MM.1S (cell line): ENCODE measurements around the gene ZNF622.
"Not testable (repeated sequence)": the region's sequence is repeated elsewhere in the genome, so short reads cannot be mapped to it uniquely, and the experiment has no call there.

Experiments
- EZH2 ChIP-seq: fragments of 300-600 bp; sonication (generic); optimal IDR thresholded peaks from 2 replicates; pipeline ENCODE3; 2017; ENCODE audit warnings: low read depth, mild to moderate bottlenecking, antibody characterized with exemption, low read length, mixed read lengths
- TF ChIP-seq, protein P1 (sequence below): fragments of 300-600 bp; sonication (generic); IDR thresholded peaks from 2 replicates; pipeline ENCODE4 v1.5.1; 2016; ENCODE audit warnings: antibody characterized with exemption, low read length, mixed read lengths

DNA sequence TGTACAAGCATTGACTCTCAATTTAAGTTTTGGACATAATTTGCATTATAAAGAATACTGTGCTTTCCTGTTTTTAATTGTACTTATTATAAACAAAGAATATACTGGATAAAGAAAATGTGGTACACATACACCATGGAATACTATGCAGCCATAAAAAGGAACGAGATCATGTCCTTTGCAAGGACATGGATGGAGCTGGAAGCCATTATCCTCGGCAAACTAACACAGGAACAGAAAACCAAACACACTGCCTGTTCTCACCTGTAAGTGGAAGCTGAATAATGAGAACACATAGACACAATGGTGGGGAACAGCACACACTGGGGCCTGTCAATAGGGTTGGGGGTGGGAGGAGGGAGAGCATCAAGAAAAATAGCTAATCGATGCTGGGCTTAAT lies 10.8 kb upstream of the ZNF622 start:
- TF ChIP-seq, protein P1, sequence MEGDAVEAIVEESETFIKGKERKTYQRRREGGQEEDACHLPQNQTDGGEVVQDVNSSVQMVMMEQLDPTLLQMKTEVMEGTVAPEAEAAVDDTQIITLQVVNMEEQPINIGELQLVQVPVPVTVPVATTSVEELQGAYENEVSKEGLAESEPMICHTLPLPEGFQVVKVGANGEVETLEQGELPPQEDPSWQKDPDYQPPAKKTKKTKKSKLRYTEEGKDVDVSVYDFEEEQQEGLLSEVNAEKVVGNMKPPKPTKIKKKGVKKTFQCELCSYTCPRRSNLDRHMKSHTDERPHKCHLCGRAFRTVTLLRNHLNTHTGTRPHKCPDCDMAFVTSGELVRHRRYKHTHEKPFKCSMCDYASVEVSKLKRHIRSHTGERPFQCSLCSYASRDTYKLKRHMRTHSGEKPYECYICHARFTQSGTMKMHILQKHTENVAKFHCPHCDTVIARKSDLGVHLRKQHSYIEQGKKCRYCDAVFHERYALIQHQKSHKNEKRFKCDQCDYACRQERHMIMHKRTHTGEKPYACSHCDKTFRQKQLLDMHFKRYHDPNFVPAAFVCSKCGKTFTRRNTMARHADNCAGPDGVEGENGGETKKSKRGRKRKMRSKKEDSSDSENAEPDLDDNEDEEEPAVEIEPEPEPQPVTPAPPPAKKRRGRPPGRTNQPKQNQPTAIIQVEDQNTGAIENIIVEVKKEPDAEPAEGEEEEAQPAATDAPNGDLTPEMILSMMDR, result not testable (repeated sequence)
- not testable (repeated sequence) for TF ChIP-seq EZH2
